Measurements from ENCODE around the gene DMD.
"Not testable (repeated sequence)": the region's sequence is repeated elsewhere in the genome, so short reads cannot be mapped to it uniquely, and the experiment has no call there.

The DMD gene

GRCh38 chrX:32744921-32745320 is 466.4 kb downstream of the DMD start:
- in situ Hi-C loops (cut with MboI; ENCODE audit: low pct_unique_long_range_greater_than_20kb, low sequenced_read_pairs): no loop called here

GRCh38 chrX:32741910-32742309 is 469.4 kb downstream of the DMD start:
- in situ Hi-C loops (cut with MboI; ENCODE audit: low pct_unique_long_range_greater_than_20kb, low sequenced_read_pairs): no loop called here
- DNase-seq: no peak

More at GRCh38 chrX:32744921-32745320, 466.4 kb downstream of the DMD start:
- DNase-seq: no peak

GRCh38 chrX:32708542-32708941 is 502.8 kb downstream of the DMD start:
- in situ Hi-C loops (cut with MboI; ENCODE audit: low pct_unique_long_range_greater_than_20kb, low sequenced_read_pairs): no loop called here
- DNase-seq: no peak

- in situ Hi-C loops (cut with MboI; ENCODE audit: low pct_unique_long_range_greater_than_20kb, low sequenced_read_pairs); DNase-seq: not testable (repeated sequence)
These were observed 506.0 kb downstream of the DMD start for GRCh38 chrX:32705385-32705784.

GRCh38 chrX:32687379-32687778 is 524.0 kb downstream of the DMD start:
- in situ Hi-C loops (cut with MboI; ENCODE audit: low pct_unique_long_range_greater_than_20kb, low sequenced_read_pairs): no loop called here
- DNase-seq: no peak

GRCh38 chrX:32678487-32678886 is 532.9 kb downstream of the DMD start:
- in situ Hi-C loops (cut with MboI; ENCODE audit: low pct_unique_long_range_greater_than_20kb, low sequenced_read_pairs): no loop called here
- DNase-seq: no peak

- in situ Hi-C loops (cut with MboI; ENCODE audit: low pct_unique_long_range_greater_than_20kb, low sequenced_read_pairs): no loop called here
- peak; percentile 29 for DNase-seq
These were observed 538.2 kb downstream of the DMD start for GRCh38 chrX:32673193-32673592.

- DNase-seq: no peak
- in situ Hi-C loops (cut with MboI; ENCODE audit: low pct_unique_long_range_greater_than_20kb, low sequenced_read_pairs): no loop called here
These were observed 548.8 kb downstream of the DMD start for GRCh38 chrX:32662516-32662915.

GRCh38 chrX:32644476-32645245 is 566.7 kb downstream of the DMD start:
- no peak for DNase-seq
- in situ Hi-C loops (cut with MboI; ENCODE audit: low pct_unique_long_range_greater_than_20kb, low sequenced_read_pairs): no loop called here

GRCh38 chrX:32642283-32642682 is 569.1 kb downstream of the DMD start:
- in situ Hi-C loops (cut with MboI; ENCODE audit: low pct_unique_long_range_greater_than_20kb, low sequenced_read_pairs): no loop called here
- DNase-seq: no peak

GRCh38 chrX:32618154-32618553 is 593.2 kb downstream of the DMD start:
- in situ Hi-C loops (cut with MboI; ENCODE audit: low pct_unique_long_range_greater_than_20kb, low sequenced_read_pairs): no loop called here

GRCh38 chrX:32614707-32615106 is 596.6 kb downstream of the DMD start:
- DNase-seq: no peak
- in situ Hi-C loops (cut with MboI; ENCODE audit: low pct_unique_long_range_greater_than_20kb, low sequenced_read_pairs): no loop called here

More at GRCh38 chrX:32618154-32618553, 593.2 kb downstream of the DMD start:
- no peak for DNase-seq

GRCh38 chrX:32599156-32599555 is 612.2 kb downstream of the DMD start:
- in situ Hi-C loops (cut with MboI; ENCODE audit: low pct_unique_long_range_greater_than_20kb, low sequenced_read_pairs): no loop called here
- DNase-seq: no peak

GRCh38 chrX:32598707-32599106 is 612.6 kb downstream of the DMD start:
- in situ Hi-C loops (cut with MboI; ENCODE audit: low pct_unique_long_range_greater_than_20kb, low sequenced_read_pairs): no loop called here
- DNase-seq: no peak

GRCh38 chrX:32597777-32598176 is 613.6 kb downstream of the DMD start:
- in situ Hi-C loops (cut with MboI; ENCODE audit: low pct_unique_long_range_greater_than_20kb, low sequenced_read_pairs): no loop called here

GRCh38 chrX:32592786-32593185 is 618.6 kb downstream of the DMD start:
- in situ Hi-C loops (cut with MboI; ENCODE audit: low pct_unique_long_range_greater_than_20kb, low sequenced_read_pairs): no loop called here
- no peak for DNase-seq

More at GRCh38 chrX:32597777-32598176, 613.6 kb downstream of the DMD start:
- DNase-seq: no peak

- DNase-seq: no peak
- in situ Hi-C loops (cut with MboI; ENCODE audit: low pct_unique_long_range_greater_than_20kb, low sequenced_read_pairs): no loop called here
These were observed 619.8 kb downstream of the DMD start for GRCh38 chrX:32591589-32591988.

GRCh38 chrX:32582729-32583128 is 628.6 kb downstream of the DMD start:
- DNase-seq: no peak
- in situ Hi-C loops (cut with MboI; ENCODE audit: low pct_unique_long_range_greater_than_20kb, low sequenced_read_pairs): no loop called here

GRCh38 chrX:32576885-32577284 is 634.5 kb downstream of the DMD start:
- no peak for DNase-seq
- in situ Hi-C loops (cut with MboI; ENCODE audit: low pct_unique_long_range_greater_than_20kb, low sequenced_read_pairs): no loop called here

- DNase-seq: no peak
- in situ Hi-C loops (cut with MboI; ENCODE audit: low pct_unique_long_range_greater_than_20kb, low sequenced_read_pairs): no loop called here
These were observed 638.7 kb downstream of the DMD start for GRCh38 chrX:32572644-32573043.

GRCh38 chrX:32571579-32571978 is 639.8 kb downstream of the DMD start:
- no peak for DNase-seq
- in situ Hi-C loops (cut with MboI; ENCODE audit: low pct_unique_long_range_greater_than_20kb, low sequenced_read_pairs): no loop called here

All from KBM-7 (cell line).